MM.1S (cell line): ENCODE data around the gene TNFRSF4.

Experiments used
- EZH2 ChIP-seq: fragments of 300-600 bp; sonication (generic); optimal IDR thresholded peaks from 2 replicates; pipeline ENCODE3; 2017; ENCODE audit warnings: low read depth, mild to moderate bottlenecking, antibody characterized with exemption, low read length, mixed read lengths
- TF ChIP-seq, protein P1 (sequence below): fragments of 300-600 bp; sonication (generic); IDR thresholded peaks from 2 replicates; pipeline ENCODE4 v1.5.1; 2016; ENCODE audit warnings: antibody characterized with exemption, low read length, mixed read lengths

GRCh38 chr1:1234180-1234808 is 20.3 kb upstream of the TNFRSF4 start:
- TF ChIP-seq, protein P1, sequence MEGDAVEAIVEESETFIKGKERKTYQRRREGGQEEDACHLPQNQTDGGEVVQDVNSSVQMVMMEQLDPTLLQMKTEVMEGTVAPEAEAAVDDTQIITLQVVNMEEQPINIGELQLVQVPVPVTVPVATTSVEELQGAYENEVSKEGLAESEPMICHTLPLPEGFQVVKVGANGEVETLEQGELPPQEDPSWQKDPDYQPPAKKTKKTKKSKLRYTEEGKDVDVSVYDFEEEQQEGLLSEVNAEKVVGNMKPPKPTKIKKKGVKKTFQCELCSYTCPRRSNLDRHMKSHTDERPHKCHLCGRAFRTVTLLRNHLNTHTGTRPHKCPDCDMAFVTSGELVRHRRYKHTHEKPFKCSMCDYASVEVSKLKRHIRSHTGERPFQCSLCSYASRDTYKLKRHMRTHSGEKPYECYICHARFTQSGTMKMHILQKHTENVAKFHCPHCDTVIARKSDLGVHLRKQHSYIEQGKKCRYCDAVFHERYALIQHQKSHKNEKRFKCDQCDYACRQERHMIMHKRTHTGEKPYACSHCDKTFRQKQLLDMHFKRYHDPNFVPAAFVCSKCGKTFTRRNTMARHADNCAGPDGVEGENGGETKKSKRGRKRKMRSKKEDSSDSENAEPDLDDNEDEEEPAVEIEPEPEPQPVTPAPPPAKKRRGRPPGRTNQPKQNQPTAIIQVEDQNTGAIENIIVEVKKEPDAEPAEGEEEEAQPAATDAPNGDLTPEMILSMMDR = no peak
- TF ChIP-seq EZH2 = no peak
